IMR-90 (cell line): ENCODE data around the gene ANKRD44. TPM values are rescaled to one million over a fixed set of nuclear protein-coding genes. Genes with fewer than 3 reads are reported as not detected.

Experiments used
- ATAC-seq: fragments of 200-7000 bp; cut with Tn5 transposase; 2 replicates; pipeline ENCODE4 v1.9.1; 2020; ENCODE audit warnings: low read depth, mild to moderate bottlenecking, moderate library complexity
- BruUV-seq: library from RNA; stranded (reverse); fragments of 400-500 nt; replicated peaks from 2 replicates; lab custom pipeline; 2021; lab: Mats Ljungman, UMichigan
- CTCF ChIA-PET: fragments of 300-600 bp; formaldehyde crosslinking; extraction: SDS; loops from one replicate; lab custom pipeline; 2021; ENCODE audit warnings: antibody characterized with exemption; lab: Yijun Ruan, JAX
- POLR2A ChIA-PET: fragments of 300-600 bp; sonication (Branson Sonifier 250); formaldehyde crosslinking; loops from one replicate; lab custom pipeline; 2022; ENCODE audit warnings: antibody characterized with exemption; ENCODE audit not compliant: unreplicated experiment; lab: Charles Lee
- DNase-seq: peaks from one replicate; pipeline ENCODE4 v3.0.0; 2013
- H2AFZ ChIP-seq: replicated peaks from 2 replicates; pipeline ENCODE3; 2013; ENCODE audit warnings: low read length, mild to moderate bottlenecking; ENCODE audit not compliant: poor library complexity
- H2AK5ac ChIP-seq: 2 replicates; pipeline ENCODE4 v1.6.1; 2013; ENCODE audit warnings: low read depth, low read length, inconsistent platforms
- H2AK9ac ChIP-seq: replicated peaks from 2 replicates; pipeline ENCODE3; 2013; ENCODE audit warnings: mild to moderate bottlenecking, low read depth, low read length, moderate library complexity; ENCODE audit not compliant: poor library complexity
- H2BK120ac ChIP-seq: 2 replicates; pipeline ENCODE4 v1.6.1; 2013; ENCODE audit warnings: low read depth, low read length, inconsistent platforms
- H2BK15ac ChIP-seq: 3 replicates; pipeline ENCODE4 v1.6.1; 2013; ENCODE audit warnings: low read depth, low read length, inconsistent platforms
- H2BK20ac ChIP-seq: 2 replicates; pipeline ENCODE4 v1.6.1; 2013; ENCODE audit warnings: low read depth, mild to moderate bottlenecking, inconsistent platforms, low read length, moderate library complexity
- H2BK5ac ChIP-seq: 2 replicates; pipeline ENCODE4 v1.6.1; 2013; ENCODE audit warnings: mild to moderate bottlenecking, low read depth, low read length, inconsistent platforms; ENCODE audit not compliant: poor library complexity, severe bottlenecking
- H3K14ac ChIP-seq: replicated peaks from 2 replicates; pipeline ENCODE4 v1.6.1; 2013; ENCODE audit warnings: low read depth, low read length, inconsistent platforms
- H3K18ac ChIP-seq: 2 replicates; pipeline ENCODE4 v1.6.1; 2013; ENCODE audit warnings: low read depth, low read length, control low read depth
- H3K23ac ChIP-seq: 2 replicates; pipeline ENCODE4 v1.6.1; 2013; ENCODE audit warnings: low read depth, low read length, inconsistent platforms
- H3K27ac ChIP-seq: 2 replicates; pipeline ENCODE4 v1.5.1; 2013; ENCODE audit warnings: mild to moderate bottlenecking, control low read depth, low read length; ENCODE audit not compliant: insufficient read depth
- H3K27me3 ChIP-seq: 2 replicates; pipeline ENCODE4 v1.6.1; 2013; ENCODE audit warnings: low read length; ENCODE audit not compliant: control insufficient read depth, insufficient read depth
- H3K36me3 ChIP-seq: 2 replicates; pipeline ENCODE4 v1.6.1; 2013; ENCODE audit warnings: low read length, mixed read lengths; ENCODE audit not compliant: control insufficient read depth, insufficient read depth
- H3K4ac ChIP-seq: 2 replicates; pipeline ENCODE4 v1.6.1; 2013; ENCODE audit warnings: low read depth, low read length, inconsistent platforms
- H3K4me1 ChIP-seq: 2 replicates; pipeline ENCODE4 v1.6.1; 2013; ENCODE audit warnings: low read length, mixed read lengths; ENCODE audit not compliant: control insufficient read depth, insufficient read depth
- H3K4me2 ChIP-seq: 2 replicates; pipeline ENCODE4 v1.6.1; 2013; ENCODE audit warnings: low read depth, mild to moderate bottlenecking, control low read depth, low read length, moderate library complexity
- H3K4me3 ChIP-seq: 2 replicates; pipeline ENCODE4 v1.5.1; 2013; ENCODE audit warnings: low read depth, mild to moderate bottlenecking, control low read depth, low read length, moderate library complexity; ENCODE audit not compliant: insufficient read depth
- H3K56ac ChIP-seq: 2 replicates; pipeline ENCODE4 v1.6.1; 2013; ENCODE audit warnings: low read length, inconsistent platforms; ENCODE audit not compliant: insufficient read depth; ENCODE audit errors: extremely low read depth
- H3K79me1 ChIP-seq, 2 experiments: 2 replicates each; pipeline ENCODE4 v1.6.1; 2013; ENCODE audit warnings: low read length in 2 of 2, inconsistent platforms in 1 of 2, low read depth in 1 of 2
- H3K9ac ChIP-seq: 2 replicates; pipeline ENCODE4 v1.6.1; 2013; ENCODE audit warnings: low read depth, low read length, control low read depth
- H3K9me1 ChIP-seq: 2 replicates; pipeline ENCODE4 v1.6.1; 2013; ENCODE audit warnings: low read length, inconsistent platforms; ENCODE audit not compliant: insufficient read depth
- H3K9me3 ChIP-seq: 2 replicates; pipeline ENCODE4 v1.6.1; 2013; ENCODE audit warnings: low read length; ENCODE audit not compliant: control insufficient read depth, insufficient read depth
- H4K20me1 ChIP-seq: 2 replicates; pipeline ENCODE4 v1.6.1; 2013; ENCODE audit warnings: low read length, inconsistent platforms; ENCODE audit not compliant: insufficient read depth
- H4K5ac ChIP-seq: 2 replicates; pipeline ENCODE4 v1.6.1; 2013; ENCODE audit warnings: mild to moderate bottlenecking, low read depth, low read length, control low read depth
- H4K8ac ChIP-seq, 2 experiments: 2 replicates each; pipeline ENCODE4 v1.6.1; 2013; ENCODE audit warnings: low read depth in 2 of 2, low read length in 2 of 2, control low read depth in 1 of 2, inconsistent platforms in 1 of 2
- H4K91ac ChIP-seq: 2 replicates; pipeline ENCODE4 v1.6.1; 2013; ENCODE audit warnings: low read depth, low read length, inconsistent platforms; ENCODE audit not compliant: insufficient read depth
- BHLHE40 ChIP-seq: fragments of 150-350 bp; IDR thresholded peaks from 2 replicates; pipeline ENCODE4 v1.6.1; 2016; ENCODE audit warnings: mild to moderate bottlenecking, low read depth, low read length
- CTCF ChIP-seq: conservative IDR thresholded peaks from 2 replicates; pipeline ENCODE4 v1.5.1; 2012; ENCODE audit warnings: mild to moderate bottlenecking, low read depth, low read length, improper control_type of control experiment
- MAZ ChIP-seq: IDR thresholded peaks from 2 replicates; pipeline ENCODE4 v1.6.1; 2012; ENCODE audit warnings: low read depth, mild to moderate bottlenecking, low read length, improper control_type of control experiment, moderate library complexity, borderline replicate concordance
- NFE2L2 ChIP-seq: fragments of 150-350 bp; IDR thresholded peaks from 2 replicates; pipeline ENCODE4 v1.6.1; 2016; ENCODE audit warnings: low read depth, mild to moderate bottlenecking, low read length
- RAD21 ChIP-seq: IDR thresholded peaks from 2 replicates; pipeline ENCODE4 v1.6.1; 2012; ENCODE audit warnings: low read length, improper control_type of control experiment
- RFX5 ChIP-seq: IDR thresholded peaks from 2 replicates; pipeline ENCODE4 v1.8.0; 2012; ENCODE audit warnings: low read depth, mild to moderate bottlenecking, low read length, moderate library complexity
- USF2 ChIP-seq: fragments of 150-350 bp; IDR thresholded peaks from 2 replicates; pipeline ENCODE4 v1.6.1; 2017; ENCODE audit warnings: mild to moderate bottlenecking, antibody characterized with exemption, low read length, low read depth
- WGBS, 2 experiments: methylation state at CpG; one replicate each; pipeline versions ENCODE4 v1.1.5 to v1.1.7; 2013; ENCODE audit warnings: missing lambda C conversion rate in 2 of 2; ENCODE audit not compliant: insufficient read length in 1 of 2; ENCODE audit errors: extremely low coverage in 2 of 2; 5-methylcytosine and 5-hydroxymethylcytosine counted together
- dilution Hi-C: fragments of 300-500 bp; cut with HindIII; formaldehyde crosslinking; loops from one replicate; pipeline ENCODE4 v1.14.3; 2018; ENCODE audit warnings: low sequenced_read_pairs; ENCODE audit not compliant: unreplicated experiment
- in situ Hi-C: fragments of 300-500 bp; cut with MboI; formaldehyde crosslinking; loops from 3 replicates; pipeline ENCODE4 v1.14.3; 2019; ENCODE audit warnings: low sequenced_read_pairs, inconsistent platforms, mixed read lengths
- intact Hi-C: fragments of 100-400 bp; cut with micrococcal nuclease; formaldehyde crosslinking; loops from 2 replicates; pipeline ENCODE4 v1.10.0; 2022
- polyA plus RNA-seq, 3 experiments: library from polyadenylated mRNA; depleted of rRNA; stranded (reverse); fragments of >200 nt; gene quantifications; 2 replicates each; pipeline ENCODE4 v1.2.3, GENCODE V29; 2012; ENCODE audit warnings: low replicate concordance in 1 of 3
- total RNA-seq: library from RNA; depleted of rRNA; stranded (reverse); fragments of >200 nt; gene quantifications from 2 replicates; pipeline ENCODE4 v1.2.3, GENCODE V29; 2012
- TF ChIP-seq, protein P1 (sequence below): fragments of 150-350 bp; IDR thresholded peaks from 2 replicates; pipeline ENCODE4 v1.6.1; 2016; ENCODE audit warnings: low read depth, mild to moderate bottlenecking, low read length, moderate library complexity, borderline replicate concordance

ANKRD44 gene
- total and polyA plus RNA-seq, 2 of the 4 experiments (the other 2 are of a cell fraction): 5.2 to 15.6 TPM

- Histone ChIP-seq H3K4me2 (no peak overlapping the region), H3K56ac (no peak overlapping the region), H3K9me1 (peaks cover 12% of the 10 kb centered on the region), H3K14ac (no peak overlapping the region), H3K27ac (no peak overlapping the region), H2BK15ac (no peak overlapping the region), H3K4me1 (peaks cover 7% of the 10 kb centered on the region), H3K4ac (no peak overlapping the region), H3K18ac (no peak overlapping the region), H4K20me1 (no peaks in the 10 kb centered on the region), H3K27me3 (no peaks in the 10 kb centered on the region), H2AK9ac (no peak overlapping the region), H2BK5ac (no peak overlapping the region), H3K4me3 (no peak overlapping the region), H3K36me3 (no peaks in the 10 kb centered on the region), H2BK120ac (no peak overlapping the region), H4K8ac (no peak overlapping the region), H3K9me3 (no peaks in the 10 kb centered on the region), H3K9ac (no peak overlapping the region), H3K79me1 (no peaks in the 10 kb centered on the region), H4K5ac (no peak overlapping the region), H4K91ac (no peak overlapping the region), H2BK20ac (no peak overlapping the region), H2AFZ (no peak overlapping the region), H3K23ac (no peak overlapping the region), H2AK5ac (no peak overlapping the region)
- intact Hi-C loops (no loop called here), in situ Hi-C loops (no loop called here), dilution Hi-C loops (no loop called here)
- no peak for DNase-seq
- BruUV-seq: no TSS peak
- TF ChIP-seq RAD21 (no peak), NFE2L2 (no peak), CTCF (no peak), RFX5 (no peak), USF2 (no peak), BHLHE40 (no peak), MAZ (no peak)
- TF ChIP-seq, protein P1, sequence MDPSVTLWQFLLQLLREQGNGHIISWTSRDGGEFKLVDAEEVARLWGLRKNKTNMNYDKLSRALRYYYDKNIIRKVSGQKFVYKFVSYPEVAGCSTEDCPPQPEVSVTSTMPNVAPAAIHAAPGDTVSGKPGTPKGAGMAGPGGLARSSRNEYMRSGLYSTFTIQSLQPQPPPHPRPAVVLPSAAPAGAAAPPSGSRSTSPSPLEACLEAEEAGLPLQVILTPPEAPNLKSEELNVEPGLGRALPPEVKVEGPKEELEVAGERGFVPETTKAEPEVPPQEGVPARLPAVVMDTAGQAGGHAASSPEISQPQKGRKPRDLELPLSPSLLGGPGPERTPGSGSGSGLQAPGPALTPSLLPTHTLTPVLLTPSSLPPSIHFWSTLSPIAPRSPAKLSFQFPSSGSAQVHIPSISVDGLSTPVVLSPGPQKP: no peak
- WGBS, 2 experiments: no CpG with 5 or more reads among the region's 1 CpG
- ChIA-PET POLR2A (no interaction called here), CTCF (interaction anchor here (1.2 to 2.3 kb wide), 2 partner anchors 10 to 19 kb away, joined by 3 to 11 read pairs; no protein-coding TSS in a partner anchor)
- no peak for ATAC-seq
Observed at GRCh38 chr2:197076652-197077051, 233.9 kb downstream of the ANKRD44 start.
